IMR-90 (cell line): Measurements from ENCODE around the gene CDNF. TPM values are rescaled to one million over a fixed set of nuclear protein-coding genes. Genes with fewer than 3 reads are reported as not detected.

Experiments used
- ATAC-seq: fragments of 200-7000 bp; cut with Tn5 transposase; 2 replicates; pipeline ENCODE4 v1.9.1; 2020; ENCODE audit warnings: low read depth, mild to moderate bottlenecking, moderate library complexity
- BruUV-seq: library from RNA; stranded (reverse); fragments of 400-500 nt; replicated peaks from 2 replicates; lab custom pipeline; 2021; lab: Mats Ljungman, UMichigan
- CTCF ChIA-PET: fragments of 300-600 bp; formaldehyde crosslinking; extraction: SDS; loops from one replicate; lab custom pipeline; 2021; ENCODE audit warnings: antibody characterized with exemption; lab: Yijun Ruan, JAX
- POLR2A ChIA-PET: fragments of 300-600 bp; sonication (Branson Sonifier 250); formaldehyde crosslinking; loops from one replicate; lab custom pipeline; 2022; ENCODE audit warnings: antibody characterized with exemption; ENCODE audit not compliant: unreplicated experiment; lab: Charles Lee
- DNase-seq: peaks from one replicate; pipeline ENCODE4 v3.0.0; 2013
- H2AFZ ChIP-seq: replicated peaks from 2 replicates; pipeline ENCODE3; 2013; ENCODE audit warnings: low read length, mild to moderate bottlenecking; ENCODE audit not compliant: poor library complexity
- H2AK5ac ChIP-seq: 2 replicates; pipeline ENCODE4 v1.6.1; 2013; ENCODE audit warnings: low read depth, low read length, inconsistent platforms
- H2AK9ac ChIP-seq: replicated peaks from 2 replicates; pipeline ENCODE3; 2013; ENCODE audit warnings: mild to moderate bottlenecking, low read depth, low read length, moderate library complexity; ENCODE audit not compliant: poor library complexity
- H2BK120ac ChIP-seq: 2 replicates; pipeline ENCODE4 v1.6.1; 2013; ENCODE audit warnings: low read depth, low read length, inconsistent platforms
- H2BK15ac ChIP-seq: 3 replicates; pipeline ENCODE4 v1.6.1; 2013; ENCODE audit warnings: low read depth, low read length, inconsistent platforms
- H2BK20ac ChIP-seq: 2 replicates; pipeline ENCODE4 v1.6.1; 2013; ENCODE audit warnings: low read depth, mild to moderate bottlenecking, inconsistent platforms, low read length, moderate library complexity
- H2BK5ac ChIP-seq: 2 replicates; pipeline ENCODE4 v1.6.1; 2013; ENCODE audit warnings: mild to moderate bottlenecking, low read depth, low read length, inconsistent platforms; ENCODE audit not compliant: poor library complexity, severe bottlenecking
- H3K14ac ChIP-seq: replicated peaks from 2 replicates; pipeline ENCODE4 v1.6.1; 2013; ENCODE audit warnings: low read depth, low read length, inconsistent platforms
- H3K18ac ChIP-seq: 2 replicates; pipeline ENCODE4 v1.6.1; 2013; ENCODE audit warnings: low read depth, low read length, control low read depth
- H3K23ac ChIP-seq: 2 replicates; pipeline ENCODE4 v1.6.1; 2013; ENCODE audit warnings: low read depth, low read length, inconsistent platforms
- H3K27ac ChIP-seq: 2 replicates; pipeline ENCODE4 v1.5.1; 2013; ENCODE audit warnings: mild to moderate bottlenecking, control low read depth, low read length; ENCODE audit not compliant: insufficient read depth
- H3K27me3 ChIP-seq: 2 replicates; pipeline ENCODE4 v1.6.1; 2013; ENCODE audit warnings: low read length; ENCODE audit not compliant: control insufficient read depth, insufficient read depth
- H3K36me3 ChIP-seq: 2 replicates; pipeline ENCODE4 v1.6.1; 2013; ENCODE audit warnings: low read length, mixed read lengths; ENCODE audit not compliant: control insufficient read depth, insufficient read depth
- H3K4ac ChIP-seq: 2 replicates; pipeline ENCODE4 v1.6.1; 2013; ENCODE audit warnings: low read depth, low read length, inconsistent platforms
- H3K4me1 ChIP-seq: 2 replicates; pipeline ENCODE4 v1.6.1; 2013; ENCODE audit warnings: low read length, mixed read lengths; ENCODE audit not compliant: control insufficient read depth, insufficient read depth
- H3K4me2 ChIP-seq: 2 replicates; pipeline ENCODE4 v1.6.1; 2013; ENCODE audit warnings: low read depth, mild to moderate bottlenecking, control low read depth, low read length, moderate library complexity
- H3K4me3 ChIP-seq: 2 replicates; pipeline ENCODE4 v1.5.1; 2013; ENCODE audit warnings: low read depth, mild to moderate bottlenecking, control low read depth, low read length, moderate library complexity; ENCODE audit not compliant: insufficient read depth
- H3K56ac ChIP-seq: 2 replicates; pipeline ENCODE4 v1.6.1; 2013; ENCODE audit warnings: low read length, inconsistent platforms; ENCODE audit not compliant: insufficient read depth; ENCODE audit errors: extremely low read depth
- H3K79me1 ChIP-seq, 2 experiments: 2 replicates each; pipeline ENCODE4 v1.6.1; 2013; ENCODE audit warnings: low read length in 2 of 2, inconsistent platforms in 1 of 2, low read depth in 1 of 2
- H3K9ac ChIP-seq: 2 replicates; pipeline ENCODE4 v1.6.1; 2013; ENCODE audit warnings: low read depth, low read length, control low read depth
- H3K9me1 ChIP-seq: 2 replicates; pipeline ENCODE4 v1.6.1; 2013; ENCODE audit warnings: low read length, inconsistent platforms; ENCODE audit not compliant: insufficient read depth
- H3K9me3 ChIP-seq: 2 replicates; pipeline ENCODE4 v1.6.1; 2013; ENCODE audit warnings: low read length; ENCODE audit not compliant: control insufficient read depth, insufficient read depth
- H4K20me1 ChIP-seq: 2 replicates; pipeline ENCODE4 v1.6.1; 2013; ENCODE audit warnings: low read length, inconsistent platforms; ENCODE audit not compliant: insufficient read depth
- H4K5ac ChIP-seq: 2 replicates; pipeline ENCODE4 v1.6.1; 2013; ENCODE audit warnings: mild to moderate bottlenecking, low read depth, low read length, control low read depth
- H4K8ac ChIP-seq, 2 experiments: 2 replicates each; pipeline ENCODE4 v1.6.1; 2013; ENCODE audit warnings: low read depth in 2 of 2, low read length in 2 of 2, control low read depth in 1 of 2, inconsistent platforms in 1 of 2
- H4K91ac ChIP-seq: 2 replicates; pipeline ENCODE4 v1.6.1; 2013; ENCODE audit warnings: low read depth, low read length, inconsistent platforms; ENCODE audit not compliant: insufficient read depth
- BHLHE40 ChIP-seq: fragments of 150-350 bp; IDR thresholded peaks from 2 replicates; pipeline ENCODE4 v1.6.1; 2016; ENCODE audit warnings: mild to moderate bottlenecking, low read depth, low read length
- CEBPB ChIP-seq: IDR thresholded peaks from 2 replicates; pipeline ENCODE4 v1.6.1; 2012; ENCODE audit warnings: low read depth, low read length, improper control_type of control experiment
- CHD1 ChIP-seq: IDR thresholded peaks from 2 replicates; pipeline ENCODE4 v1.6.1; 2012; ENCODE audit warnings: low read depth, low read length, improper control_type of control experiment
- CTCF ChIP-seq: conservative IDR thresholded peaks from 2 replicates; pipeline ENCODE4 v1.5.1; 2012; ENCODE audit warnings: mild to moderate bottlenecking, low read depth, low read length, improper control_type of control experiment
- ELK1 ChIP-seq: fragments of 150-350 bp; IDR thresholded peaks from 2 replicates; pipeline ENCODE4 v1.6.1; 2016; ENCODE audit warnings: low read depth, mild to moderate bottlenecking, low read length, moderate library complexity, borderline replicate concordance
- FOS ChIP-seq: fragments of 150-350 bp; IDR thresholded peaks from 2 replicates; pipeline ENCODE4 v1.6.1; 2016; ENCODE audit warnings: low read depth, low read length
- MAZ ChIP-seq: IDR thresholded peaks from 2 replicates; pipeline ENCODE4 v1.6.1; 2012; ENCODE audit warnings: low read depth, mild to moderate bottlenecking, low read length, improper control_type of control experiment, moderate library complexity, borderline replicate concordance
- MXI1 ChIP-seq: IDR thresholded peaks from 2 replicates; pipeline ENCODE4 v1.6.1; 2012; ENCODE audit warnings: low read depth, mild to moderate bottlenecking, low read length, moderate library complexity, borderline replicate concordance
- NFE2L2 ChIP-seq: fragments of 150-350 bp; IDR thresholded peaks from 2 replicates; pipeline ENCODE4 v1.6.1; 2016; ENCODE audit warnings: low read depth, mild to moderate bottlenecking, low read length
- POLR2A ChIP-seq: IDR thresholded peaks from 2 replicates; pipeline ENCODE4 v1.6.1; 2012; ENCODE audit warnings: mild to moderate bottlenecking, low read depth, low read length
- RAD21 ChIP-seq: IDR thresholded peaks from 2 replicates; pipeline ENCODE4 v1.6.1; 2012; ENCODE audit warnings: low read length, improper control_type of control experiment
- RCOR1 ChIP-seq: IDR thresholded peaks from 2 replicates; pipeline ENCODE4 v1.6.1; 2012; ENCODE audit warnings: mild to moderate bottlenecking, low read length, improper control_type of control experiment; ENCODE audit not compliant: insufficient replicate concordance
- RFX5 ChIP-seq: IDR thresholded peaks from 2 replicates; pipeline ENCODE4 v1.8.0; 2012; ENCODE audit warnings: low read depth, mild to moderate bottlenecking, low read length, moderate library complexity
- WGBS, 2 experiments: methylation state at CpG; one replicate each; pipeline versions ENCODE4 v1.1.5 to v1.1.7; 2013; ENCODE audit warnings: missing lambda C conversion rate in 2 of 2; ENCODE audit not compliant: insufficient read length in 1 of 2; ENCODE audit errors: extremely low coverage in 2 of 2; 5-methylcytosine and 5-hydroxymethylcytosine counted together
- dilution Hi-C: fragments of 300-500 bp; cut with HindIII; formaldehyde crosslinking; loops from one replicate; pipeline ENCODE4 v1.14.3; 2018; ENCODE audit warnings: low sequenced_read_pairs; ENCODE audit not compliant: unreplicated experiment
- in situ Hi-C: fragments of 300-500 bp; cut with MboI; formaldehyde crosslinking; loops from 3 replicates; pipeline ENCODE4 v1.14.3; 2019; ENCODE audit warnings: low sequenced_read_pairs, inconsistent platforms, mixed read lengths
- intact Hi-C: fragments of 100-400 bp; cut with micrococcal nuclease; formaldehyde crosslinking; loops from 2 replicates; pipeline ENCODE4 v1.10.0; 2022
- polyA plus RNA-seq, 3 experiments: library from polyadenylated mRNA; depleted of rRNA; stranded (reverse); fragments of >200 nt; gene quantifications; 2 replicates each; pipeline ENCODE4 v1.2.3, GENCODE V29; 2012; ENCODE audit warnings: low replicate concordance in 1 of 3
- total RNA-seq: library from RNA; depleted of rRNA; stranded (reverse); fragments of >200 nt; gene quantifications from 2 replicates; pipeline ENCODE4 v1.2.3, GENCODE V29; 2012

The CDNF gene
- total and polyA plus RNA-seq, 2 of the 4 experiments (the other 2 are of a cell fraction), result 0.72 to 1.3 TPM

GRCh38 chr10:14826076-14826829 is 11.6 kb downstream of the CDNF start:
- H4K20me1 ChIP-seq, result no peaks in the 10 kb centered on the region
- dilution Hi-C loops (no loop called here), in situ Hi-C loops (loop anchor here (10.0 kb wide), 1 partner anchor 231 kb away; no protein-coding TSS in a partner anchor), intact Hi-C loops (loop anchor here (1.0 to 10.0 kb wide), 2 partner anchors 331 to 631 kb away; no protein-coding TSS in a partner anchor)
- 100% methylated on average over 1 of the region's 1 CpG; no CpG with 5 or more reads in 1 of the 2 experiments for WGBS, 2 experiments
- no peak overlapping the region for H3K9ac ChIP-seq
- no peak overlapping the region for H3K4ac ChIP-seq
- H3K23ac ChIP-seq, result no peak overlapping the region
- no peak overlapping the region for H2AFZ ChIP-seq
- DNase-seq, result no peak
- ChIA-PET POLR2A (no interaction called here), CTCF (interaction anchor here (0.6 to 1.3 kb wide), 2 partner anchors 11 to 284 kb away, joined by 3 to 5 read pairs; partner anchors contain the start of gene CDNF)
- no peaks in the 10 kb centered on the region for H3K9me1 ChIP-seq
- H3K56ac ChIP-seq, result no peak overlapping the region
- peaks cover 2% of the 10 kb centered on the region for H3K27me3 ChIP-seq
- H3K14ac ChIP-seq, result no peak overlapping the region
- no peak overlapping the region for H4K91ac ChIP-seq
- ATAC-seq, result no peak
- no peaks in the 10 kb centered on the region for H3K9me3 ChIP-seq
- H3K36me3 ChIP-seq, result no peaks in the 10 kb centered on the region
- no peaks in the 10 kb centered on the region for H3K4me1 ChIP-seq
- H3K4me2 ChIP-seq, result no peak overlapping the region
- H4K5ac ChIP-seq, result no peak overlapping the region
- no peak overlapping the region for H3K27ac ChIP-seq
- H2BK5ac ChIP-seq, result no peak overlapping the region
- no peaks in the 10 kb centered on the region for H3K79me1 ChIP-seq
- BruUV-seq, result no TSS peak
- H4K8ac ChIP-seq, result no peak overlapping the region
- no peak overlapping the region for H2AK9ac ChIP-seq
- no peak overlapping the region for H3K18ac ChIP-seq
- no peak overlapping the region for H2BK120ac ChIP-seq
- H2AK5ac ChIP-seq, result no peak overlapping the region
- H2BK15ac ChIP-seq, result no peak overlapping the region
- H2BK20ac ChIP-seq, result no peak overlapping the region
- TF ChIP-seq MAZ (no peak), ELK1 (no peak), NFE2L2 (no peak), RFX5 (no peak), BHLHE40 (no peak), CEBPB (no peak), POLR2A (no peak), CTCF (no peak), MXI1 (no peak), RAD21 (no peak), FOS (no peak), CHD1 (no peak), RCOR1 (no peak)
- no peak overlapping the region for H3K4me3 ChIP-seq
